Ishikawa (cell line): ENCODE measurements around the gene CDC42BPB.

ENCODE experiments used
- CEBPB ChIP-seq: IDR thresholded peaks from 2 replicates; pipeline ENCODE4 v1.6.1; 2012
- CREB1 ChIP-seq: IDR thresholded peaks from 2 replicates; pipeline ENCODE4 v1.6.1; 2012; ENCODE audit warnings: low read depth
- EGR1 ChIP-seq: IDR thresholded peaks from 2 replicates; pipeline ENCODE4 v1.6.1; 2012
- EP300 ChIP-seq: IDR thresholded peaks from 2 replicates; pipeline ENCODE4 v1.6.1; 2012; ENCODE audit warnings: borderline replicate concordance
- FOXM1 ChIP-seq: IDR thresholded peaks from 2 replicates; pipeline ENCODE4 v1.6.1; 2012; ENCODE audit warnings: low read depth, borderline replicate concordance
- MAX ChIP-seq: IDR thresholded peaks from 2 replicates; pipeline ENCODE4 v1.6.1; 2012
- NFIC ChIP-seq: IDR thresholded peaks from 2 replicates; pipeline ENCODE4 v1.6.1; 2012
- RAD21 ChIP-seq: IDR thresholded peaks from 2 replicates; pipeline ENCODE4 v1.6.1; 2012; ENCODE audit warnings: low read depth
- REST ChIP-seq: IDR thresholded peaks from 2 replicates; pipeline ENCODE4 v1.6.1; 2012; ENCODE audit warnings: low read depth, mild to moderate bottlenecking
- TAF1 ChIP-seq: IDR thresholded peaks from 2 replicates; pipeline ENCODE4 v1.6.1; 2012; ENCODE audit warnings: low read depth, mild to moderate bottlenecking
- TCF12 ChIP-seq: IDR thresholded peaks from 2 replicates; pipeline ENCODE4 v1.6.1; 2012; ENCODE audit warnings: low read depth
- TEAD4 ChIP-seq: IDR thresholded peaks from 2 replicates; pipeline ENCODE4 v1.6.1; 2012
- USF1 ChIP-seq: IDR thresholded peaks from 2 replicates; pipeline ENCODE4 v1.6.1; 2012
- YY1 ChIP-seq: IDR thresholded peaks from 2 replicates; pipeline ENCODE4 v1.6.1; 2012; ENCODE audit warnings: low read depth
- ZBTB7A ChIP-seq: IDR thresholded peaks from 2 replicates; pipeline ENCODE4 v1.6.1; 2012; ENCODE audit warnings: low read depth

Gene CDC42BPB

GRCh38 chr14:103070971-103071542, 13.7 kb upstream of the CDC42BPB start:
- TF ChIP-seq RAD21 = no peak
- no peak for TF ChIP-seq CREB1
- TF ChIP-seq TCF12 = no peak
- no peak for TF ChIP-seq YY1
- no peak for TF ChIP-seq TAF1
- TF ChIP-seq USF1 = no peak
- TF ChIP-seq ZBTB7A = no peak
- no peak for TF ChIP-seq REST
- TF ChIP-seq NFIC = no peak
- no peak for TF ChIP-seq EGR1

GRCh38 chr14:103070263-103070885, 13.0 kb upstream of the CDC42BPB start:
- TF ChIP-seq TCF12 (no peak), NFIC (no peak), EP300 (no peak), FOXM1 (no peak), YY1 (no peak), USF1 (no peak), RAD21 (no peak), REST (no peak), TEAD4 (no peak), MAX (no peak), CREB1 (no peak), EGR1 (no peak), CEBPB (no peak)

DNA sequence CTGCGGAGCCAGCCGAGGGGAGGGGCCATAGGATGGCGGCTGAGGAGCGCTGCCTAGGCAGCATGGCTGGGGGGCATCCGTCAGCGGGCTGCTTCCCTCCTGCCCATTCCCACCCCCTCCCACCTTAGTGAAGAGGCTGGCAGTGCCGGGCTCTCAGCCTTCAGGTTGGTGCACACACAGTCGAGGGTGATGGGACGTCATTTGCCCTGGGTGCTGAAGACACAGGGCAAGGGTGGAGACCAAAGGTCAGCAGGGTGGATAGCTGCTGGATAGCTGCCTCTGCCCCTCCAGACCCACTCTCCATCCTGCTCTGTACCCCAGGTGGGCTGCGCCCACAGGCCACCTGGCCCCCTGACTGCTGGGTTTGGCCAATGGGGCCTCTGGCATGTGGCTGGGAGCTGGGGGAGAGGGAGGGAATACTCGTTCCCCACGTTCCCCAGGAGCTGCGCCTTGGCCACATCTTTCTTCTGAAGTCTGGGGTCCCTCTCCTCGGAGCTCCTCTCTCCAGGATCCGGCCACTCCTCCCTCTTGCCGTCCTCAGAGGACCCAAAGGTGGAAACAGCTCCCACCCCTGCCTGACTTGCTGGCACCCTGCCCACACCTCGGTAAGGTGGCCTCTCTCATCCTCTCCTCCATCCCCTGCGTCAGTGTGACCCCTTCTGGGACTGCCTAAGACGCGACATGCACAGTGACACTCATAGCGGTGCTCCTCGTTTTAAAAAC, 11.2 kb upstream of the CDC42BPB start:
- TF ChIP-seq CEBPB = no peak
- no peak for TF ChIP-seq ZBTB7A
- no peak for TF ChIP-seq MAX
- TF ChIP-seq YY1 = no peak
- TF ChIP-seq TAF1 = no peak
- TF ChIP-seq EP300 = no peak
- TF ChIP-seq FOXM1 = no peak
- TF ChIP-seq TCF12 = no peak
- no peak for TF ChIP-seq TEAD4
- TF ChIP-seq USF1 = no peak
- no peak for TF ChIP-seq RAD21
- TF ChIP-seq CREB1 = no peak
- no peak for TF ChIP-seq EGR1
- no peak for TF ChIP-seq NFIC
- no peak for TF ChIP-seq REST
